HepG2 (cell line): Measurements from ENCODE around the gene OSBPL1A. TPM values are rescaled to one million over a fixed set of nuclear protein-coding genes. Genes with fewer than 3 reads are reported as not detected.

Experiments used
- DMAP1 ChIP-seq: IDR thresholded peaks from 2 replicates; pipeline ENCODE4 v1.6.1; 2016
- MTF1 ChIP-seq: sonication (generic); formaldehyde crosslinking; IDR thresholded peaks from 2 replicates; pipeline ENCODE4 v1.5.0; 2020; ENCODE audit warnings: missing genetic modification reagents
- NCOA2 ChIP-seq: sonication (generic); formaldehyde crosslinking; IDR thresholded peaks from 2 replicates; pipeline ENCODE4 v1.8.0; 2022; ENCODE audit warnings: inconsistent platforms
- NR2C2 ChIP-seq: sonication (generic); formaldehyde crosslinking; IDR thresholded peaks from 2 replicates; pipeline ENCODE4 v1.4.0; 2020; ENCODE audit warnings: missing genetic modification reagents, mild to moderate bottlenecking, moderate library complexity, borderline replicate concordance
- RBFOX2 ChIP-seq: fragments of 200-400 bp; formaldehyde crosslinking; IDR thresholded peaks from 2 replicates; pipeline ENCODE4 v1.6.1; 2017; ENCODE audit warnings: low read depth, mild to moderate bottlenecking, low read length
- ZC3H13 ChIP-seq: sonication (generic); formaldehyde crosslinking; IDR thresholded peaks from 2 replicates; pipeline ENCODE4 v1.8.1; 2023; ENCODE audit warnings: mild to moderate bottlenecking, missing genetic modification reagents, moderate library complexity
- ZNF414 ChIP-seq: sonication (generic); formaldehyde crosslinking; IDR thresholded peaks from 2 replicates; pipeline ENCODE4 v1.5.0; 2020; ENCODE audit warnings: missing genetic modification reagents
- ZNF430 ChIP-seq: sonication (generic); formaldehyde crosslinking; IDR thresholded peaks from 2 replicates; pipeline ENCODE4 v1.9.0; 2021; ENCODE audit warnings: mild to moderate bottlenecking, missing genetic modification reagents
- ZSCAN12 ChIP-seq: sonication (generic); formaldehyde crosslinking; IDR thresholded peaks from 2 replicates; pipeline ENCODE4 v1.9.0; 2021; ENCODE audit warnings: mild to moderate bottlenecking, missing genetic modification reagents
- ZSCAN20 ChIP-seq: sonication (generic); formaldehyde crosslinking; IDR thresholded peaks from 2 replicates; pipeline ENCODE4 v1.4.0; 2020; ENCODE audit warnings: missing genetic modification reagents, mild to moderate bottlenecking, borderline replicate concordance
- polyA plus RNA-seq, 8 experiments: library from polyadenylated mRNA; depleted of rRNA in 3 of 8; stranded (reverse) in 7 of 8; unstranded in 1 of 8; fragments of >200 nt; fragmentation: Illumina TruSeq in 4 of 8; extraction: Trizol in 4 of 8; gene quantifications; 2 replicates each; pipeline versions ENCODE4 v1.2.1 to v1.2.3, GENCODE V29; 2011 to 2016; ENCODE audit warnings: low read depth in 4 of 8, missing spikeins in 1 of 8, mixed read lengths in 1 of 8; ENCODE audit not compliant: insufficient read depth in 1 of 8
- total RNA-seq, 5 experiments: library from RNA; depleted of rRNA; stranded (reverse); fragments of >200 nt; fragmentation: Illumina TruSeq; extraction: Trizol; gene quantifications; 2 replicates each; pipeline ENCODE4 v1.2.3, GENCODE V29; 2016; ENCODE audit warnings: low read depth in 1 of 5
- TF ChIP-seq, protein P1 (sequence below): sonication (generic); formaldehyde crosslinking; IDR thresholded peaks from 2 replicates; pipeline ENCODE4 v1.8.1; 2023; ENCODE audit warnings: mild to moderate bottlenecking, missing genetic modification reagents
- TF ChIP-seq, protein P2 (sequence below), 2 experiments: sonication (generic) in 1 of 2; formaldehyde crosslinking in 1 of 2; IDR thresholded peaks; 2 replicates each; pipeline versions ENCODE4 v1.5.1 to v1.6.1; 2011 to 2020; ENCODE audit warnings: borderline replicate concordance in 1 of 2, low read depth in 1 of 2, low read length in 1 of 2, mild to moderate bottlenecking in 1 of 2, missing genetic modification reagents in 1 of 2, moderate library complexity in 1 of 2
- TF ChIP-seq, protein P3 (sequence below): IDR thresholded peaks from 2 replicates; pipeline ENCODE4 v1.6.1; 2016; ENCODE audit warnings: low read depth, missing genetic modification reagents, missing compliant biosample characterization
- TF ChIP-seq, protein P4 (sequence below): IDR thresholded peaks from 2 replicates; pipeline ENCODE4 v1.6.1; 2016; ENCODE audit warnings: low read depth, control low read depth

Gene OSBPL1A
- total and polyA plus RNA-seq, 2 of the 13 experiments (the other 11 are each of a cell fraction or from before 2014, with no cell fraction given): 0.02 TPM; not detected in 1

- TF ChIP-seq, protein P1, sequence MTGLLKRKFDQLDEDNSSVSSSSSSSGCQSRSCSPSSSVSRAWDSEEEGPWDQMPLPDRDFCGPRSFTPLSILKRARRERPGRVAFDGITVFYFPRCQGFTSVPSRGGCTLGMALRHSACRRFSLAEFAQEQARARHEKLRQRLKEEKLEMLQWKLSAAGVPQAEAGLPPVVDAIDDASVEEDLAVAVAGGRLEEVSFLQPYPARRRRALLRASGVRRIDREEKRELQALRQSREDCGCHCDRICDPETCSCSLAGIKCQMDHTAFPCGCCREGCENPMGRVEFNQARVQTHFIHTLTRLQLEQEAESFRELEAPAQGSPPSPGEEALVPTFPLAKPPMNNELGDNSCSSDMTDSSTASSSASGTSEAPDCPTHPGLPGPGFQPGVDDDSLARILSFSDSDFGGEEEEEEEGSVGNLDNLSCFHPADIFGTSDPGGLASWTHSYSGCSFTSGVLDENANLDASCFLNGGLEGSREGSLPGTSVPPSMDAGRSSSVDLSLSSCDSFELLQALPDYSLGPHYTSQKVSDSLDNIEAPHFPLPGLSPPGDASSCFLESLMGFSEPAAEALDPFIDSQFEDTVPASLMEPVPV (CRISPR knock-in tag): peak; percentile 74; the same call in 1 of the 2 replicates
- TF ChIP-seq ZNF430 (CRISPR knock-in tag) (0 out of 2 replicates have a peak, but pooled peaks have one; percentile 61), NR2C2 (CRISPR knock-in tag) (no peak), MTF1 (CRISPR knock-in tag) (no peak), ZNF414 (CRISPR knock-in tag) (peak; percentile 51; the same call in 1 of the 2 replicates), ZSCAN20 (CRISPR knock-in tag) (no peak), NCOA2 (peak; percentile 76), ZSCAN12 (CRISPR knock-in tag) (no peak), RBFOX2 (no peak), ZC3H13 (CRISPR knock-in tag) (0 out of 2 replicates have a peak, but pooled peaks have one; percentile 44), DMAP1 (CRISPR knock-in tag) (peak; percentile 46; the same call in 1 of the 2 replicates)
- TF ChIP-seq, protein P2, sequence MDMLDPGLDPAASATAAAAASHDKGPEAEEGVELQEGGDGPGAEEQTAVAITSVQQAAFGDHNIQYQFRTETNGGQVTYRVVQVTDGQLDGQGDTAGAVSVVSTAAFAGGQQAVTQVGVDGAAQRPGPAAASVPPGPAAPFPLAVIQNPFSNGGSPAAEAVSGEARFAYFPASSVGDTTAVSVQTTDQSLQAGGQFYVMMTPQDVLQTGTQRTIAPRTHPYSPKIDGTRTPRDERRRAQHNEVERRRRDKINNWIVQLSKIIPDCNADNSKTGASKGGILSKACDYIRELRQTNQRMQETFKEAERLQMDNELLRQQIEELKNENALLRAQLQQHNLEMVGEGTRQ (IDR thresholded peaks at IDR 0.05; ENCODE audit: low read depth, low read length): no peak
- TF ChIP-seq, protein P2 (CRISPR knock-in tag; IDR thresholded peaks at IDR 0.05; ENCODE audit: borderline replicate concordance): no peak
- TF ChIP-seq, protein P3, sequence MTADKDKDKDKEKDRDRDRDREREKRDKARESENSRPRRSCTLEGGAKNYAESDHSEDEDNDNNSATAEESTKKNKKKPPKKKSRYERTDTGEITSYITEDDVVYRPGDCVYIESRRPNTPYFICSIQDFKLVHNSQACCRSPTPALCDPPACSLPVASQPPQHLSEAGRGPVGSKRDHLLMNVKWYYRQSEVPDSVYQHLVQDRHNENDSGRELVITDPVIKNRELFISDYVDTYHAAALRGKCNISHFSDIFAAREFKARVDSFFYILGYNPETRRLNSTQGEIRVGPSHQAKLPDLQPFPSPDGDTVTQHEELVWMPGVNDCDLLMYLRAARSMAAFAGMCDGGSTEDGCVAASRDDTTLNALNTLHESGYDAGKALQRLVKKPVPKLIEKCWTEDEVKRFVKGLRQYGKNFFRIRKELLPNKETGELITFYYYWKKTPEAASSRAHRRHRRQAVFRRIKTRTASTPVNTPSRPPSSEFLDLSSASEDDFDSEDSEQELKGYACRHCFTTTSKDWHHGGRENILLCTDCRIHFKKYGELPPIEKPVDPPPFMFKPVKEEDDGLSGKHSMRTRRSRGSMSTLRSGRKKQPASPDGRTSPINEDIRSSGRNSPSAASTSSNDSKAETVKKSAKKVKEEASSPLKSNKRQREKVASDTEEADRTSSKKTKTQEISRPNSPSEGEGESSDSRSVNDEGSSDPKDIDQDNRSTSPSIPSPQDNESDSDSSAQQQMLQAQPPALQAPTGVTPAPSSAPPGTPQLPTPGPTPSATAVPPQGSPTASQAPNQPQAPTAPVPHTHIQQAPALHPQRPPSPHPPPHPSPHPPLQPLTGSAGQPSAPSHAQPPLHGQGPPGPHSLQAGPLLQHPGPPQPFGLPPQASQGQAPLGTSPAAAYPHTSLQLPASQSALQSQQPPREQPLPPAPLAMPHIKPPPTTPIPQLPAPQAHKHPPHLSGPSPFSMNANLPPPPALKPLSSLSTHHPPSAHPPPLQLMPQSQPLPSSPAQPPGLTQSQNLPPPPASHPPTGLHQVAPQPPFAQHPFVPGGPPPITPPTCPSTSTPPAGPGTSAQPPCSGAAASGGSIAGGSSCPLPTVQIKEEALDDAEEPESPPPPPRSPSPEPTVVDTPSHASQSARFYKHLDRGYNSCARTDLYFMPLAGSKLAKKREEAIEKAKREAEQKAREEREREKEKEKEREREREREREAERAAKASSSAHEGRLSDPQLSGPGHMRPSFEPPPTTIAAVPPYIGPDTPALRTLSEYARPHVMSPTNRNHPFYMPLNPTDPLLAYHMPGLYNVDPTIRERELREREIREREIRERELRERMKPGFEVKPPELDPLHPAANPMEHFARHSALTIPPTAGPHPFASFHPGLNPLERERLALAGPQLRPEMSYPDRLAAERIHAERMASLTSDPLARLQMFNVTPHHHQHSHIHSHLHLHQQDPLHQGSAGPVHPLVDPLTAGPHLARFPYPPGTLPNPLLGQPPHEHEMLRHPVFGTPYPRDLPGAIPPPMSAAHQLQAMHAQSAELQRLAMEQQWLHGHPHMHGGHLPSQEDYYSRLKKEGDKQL: 0 out of 2 replicates have a peak, but pooled peaks have one; percentile 69
- TF ChIP-seq, protein P4, sequence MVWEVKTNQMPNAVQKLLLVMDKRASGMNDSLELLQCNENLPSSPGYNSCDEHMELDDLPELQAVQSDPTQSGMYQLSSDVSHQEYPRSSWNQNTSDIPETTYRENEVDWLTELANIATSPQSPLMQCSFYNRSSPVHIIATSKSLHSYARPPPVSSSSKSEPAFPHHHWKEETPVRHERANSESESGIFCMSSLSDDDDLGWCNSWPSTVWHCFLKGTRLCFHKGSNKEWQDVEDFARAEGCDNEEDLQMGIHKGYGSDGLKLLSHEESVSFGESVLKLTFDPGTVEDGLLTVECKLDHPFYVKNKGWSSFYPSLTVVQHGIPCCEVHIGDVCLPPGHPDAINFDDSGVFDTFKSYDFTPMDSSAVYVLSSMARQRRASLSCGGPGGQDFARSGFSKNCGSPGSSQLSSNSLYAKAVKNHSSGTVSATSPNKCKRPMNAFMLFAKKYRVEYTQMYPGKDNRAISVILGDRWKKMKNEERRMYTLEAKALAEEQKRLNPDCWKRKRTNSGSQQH (CRISPR knock-in tag): no peak
Measured at GRCh38 chr18:24112874-24113615, 284.6 kb downstream of the OSBPL1A start (continued).
